Glomerular endothelial cell (primary cell): ENCODE data around the gene MRPL53. TPM values are rescaled to one million over a fixed set of nuclear protein-coding genes. Genes with fewer than 3 reads are reported as not detected.
"Not testable (repeated sequence)": the region's sequence is repeated elsewhere in the genome, so short reads cannot be mapped to it uniquely, and the experiment has no call there.

ENCODE experiments used
- DNase-seq: peaks from one replicate; pipeline ENCODE4 v3.0.0-alpha.2; 2011; ENCODE audit warnings: low read depth, low spot score; ENCODE audit errors: extremely low read depth
- total RNA-seq: library from RNA; depleted of rRNA; stranded (reverse); fragments of >200 nt; gene quantifications from 2 replicates; pipeline ENCODE4 v1.2.3, GENCODE V29; 2015

MRPL53 gene
- total RNA-seq, 1 donor from 2014 or later, result 17.0 TPM

DNA sequence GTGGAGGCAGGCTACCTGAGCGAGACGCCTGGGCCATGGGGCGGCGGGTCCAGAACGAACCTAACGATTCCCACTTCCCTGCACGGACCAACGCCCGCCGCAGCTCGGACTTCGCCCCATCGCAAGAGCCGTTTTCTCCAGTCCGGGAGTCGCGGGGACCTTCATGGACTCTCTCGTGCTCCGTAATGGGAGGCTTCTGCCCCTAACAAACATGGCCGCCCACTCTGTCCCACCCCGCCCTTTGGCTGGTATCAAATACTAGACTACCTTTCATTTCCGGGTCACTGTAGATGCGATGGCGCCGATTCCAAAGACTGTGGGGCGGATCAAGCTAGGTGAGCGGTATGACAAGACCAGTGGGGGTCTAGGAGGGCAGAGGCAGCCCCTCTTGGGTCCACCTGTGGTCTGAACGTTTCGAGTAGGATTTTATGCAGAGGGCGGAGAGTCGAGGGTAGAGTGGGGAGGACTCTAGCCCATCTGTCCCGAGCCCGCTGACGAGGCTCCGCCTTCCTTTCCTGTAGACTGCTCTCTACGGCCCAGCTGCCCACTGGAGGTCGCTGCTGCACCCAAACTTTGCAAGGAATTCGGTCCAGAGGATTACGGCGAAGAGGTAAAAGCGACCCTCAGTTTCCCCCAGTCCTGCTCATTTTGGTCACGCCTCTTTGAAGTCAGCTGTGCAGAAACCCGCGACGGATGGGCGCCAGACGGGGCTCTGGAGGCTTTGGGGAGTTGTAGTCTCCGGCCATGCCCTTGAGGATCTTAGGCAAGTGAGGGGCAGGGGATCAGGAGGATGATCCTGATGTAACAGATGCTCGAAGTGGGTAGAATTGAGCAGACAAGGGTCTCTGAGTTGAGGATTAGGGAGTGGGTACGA is 10.6 kb upstream of the MRPL53 start, which contains the start of the genes CCDC142 and TTC31:
TSS of gene CCDC142 (minus strand) at position 198 of the 874 bp plus-strand sequence. CDS start at position 37, 161 bp downstream.
TSS of gene TTC31 (plus strand) at position 281 of the 874 bp plus-strand sequence. CDS start at position 296, 15 bp downstream.
- peak; percentile 81 for DNase-seq

DNA sequence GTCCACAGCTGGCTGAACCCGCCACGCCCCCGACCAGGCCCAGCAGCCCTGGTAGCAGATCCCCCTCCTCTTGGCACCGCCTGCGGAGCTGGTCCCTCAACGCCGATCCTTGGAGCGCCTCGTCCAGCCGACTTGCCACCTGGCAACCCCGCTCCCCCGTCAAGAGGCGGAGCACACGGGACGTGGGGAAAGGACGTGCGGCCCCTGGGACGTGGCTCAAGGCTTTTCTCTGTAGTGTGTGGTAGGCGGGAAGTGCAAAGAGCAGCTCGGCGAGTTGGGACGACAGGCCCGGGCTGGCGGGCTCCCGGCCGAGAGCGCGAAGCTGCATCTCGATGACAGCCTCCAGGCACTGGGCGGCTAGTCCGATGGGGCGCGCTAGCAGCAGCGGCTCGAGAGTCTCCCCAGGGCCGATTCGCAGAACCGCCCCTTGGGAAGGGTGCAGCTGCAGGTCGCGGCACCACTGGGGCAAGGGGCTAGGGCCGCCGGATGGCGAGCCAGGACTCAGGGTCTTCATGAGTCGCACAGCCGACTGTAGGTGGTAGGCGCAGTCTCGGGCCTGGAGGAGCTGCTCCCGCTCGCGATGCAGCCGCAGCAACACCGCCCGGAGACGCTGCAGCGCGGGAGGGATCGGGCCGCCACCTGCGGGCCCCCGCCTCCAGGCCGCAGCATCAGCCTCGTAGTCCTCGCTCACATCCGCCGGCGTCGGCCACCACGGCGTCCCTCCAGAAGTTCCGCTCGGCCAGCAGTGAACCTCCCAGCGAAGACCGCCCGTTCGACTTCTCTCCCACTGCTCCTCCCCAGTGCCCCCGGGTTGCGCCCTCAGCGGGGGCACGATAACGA is 9.7 kb upstream of the MRPL53 start:
- no peak for DNase-seq

DNA sequence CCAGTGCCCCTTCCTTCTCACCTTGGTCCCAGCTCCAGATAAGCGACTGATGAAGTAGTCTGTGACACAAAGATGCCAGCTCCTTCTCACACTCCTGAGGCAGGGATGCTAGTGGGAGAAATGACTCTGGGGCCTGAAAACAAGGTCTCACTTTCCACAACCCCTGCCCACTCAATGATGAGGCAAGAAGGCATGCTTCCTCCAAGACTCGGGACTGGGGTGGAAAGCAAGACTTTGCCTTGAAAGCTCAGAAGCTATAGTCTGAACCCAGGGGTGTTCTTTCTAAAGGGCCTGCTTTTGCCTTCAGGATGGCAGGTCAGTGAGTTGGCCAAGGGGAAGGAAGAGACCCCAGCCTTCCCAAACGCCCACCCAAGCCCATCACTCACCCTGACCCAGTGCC is 9.0 kb upstream of the MRPL53 start:
- no peak for DNase-seq

DNA sequence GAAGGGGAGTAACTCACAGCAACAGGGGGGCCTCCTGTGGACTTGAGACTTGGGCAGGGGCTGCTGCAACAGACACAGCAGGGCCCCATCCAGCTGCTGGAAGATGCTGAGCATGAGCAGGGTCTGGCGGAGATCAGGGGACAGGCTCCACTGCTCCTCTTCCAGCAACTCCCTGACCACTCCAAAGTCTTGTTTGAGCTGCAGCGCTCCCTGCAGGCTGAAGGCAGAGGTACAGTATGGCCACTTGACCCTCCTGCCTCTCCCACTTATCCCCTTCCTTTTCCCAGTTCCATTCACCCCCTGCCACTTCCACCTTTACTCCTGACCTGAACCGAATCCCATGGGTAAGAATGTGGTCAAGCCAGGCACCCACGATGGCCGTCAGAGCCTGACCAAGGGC is 2.4 kb upstream of the MRPL53 start:
- no peak for DNase-seq

GRCh38 chr2:74474481-74474880 is 2.0 kb upstream of the MRPL53 start:
- no peak for DNase-seq

DNA sequence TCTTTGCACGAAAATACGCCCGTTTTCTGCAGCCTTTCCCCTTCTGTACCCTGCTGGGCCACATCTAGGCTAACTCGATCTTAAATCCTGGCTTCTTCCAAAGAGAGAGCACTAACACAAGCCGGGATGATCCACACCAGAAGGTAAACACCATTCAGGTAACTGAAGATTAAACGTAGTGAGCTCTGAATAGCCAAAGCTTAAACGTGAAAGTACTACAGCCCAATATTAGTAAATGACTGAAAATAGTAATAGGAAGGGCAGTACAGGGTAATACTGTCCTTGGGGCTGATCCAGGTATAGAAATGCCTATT is 422 bp upstream of the MRPL53 start:
- DNase-seq, result no peak

DNA sequence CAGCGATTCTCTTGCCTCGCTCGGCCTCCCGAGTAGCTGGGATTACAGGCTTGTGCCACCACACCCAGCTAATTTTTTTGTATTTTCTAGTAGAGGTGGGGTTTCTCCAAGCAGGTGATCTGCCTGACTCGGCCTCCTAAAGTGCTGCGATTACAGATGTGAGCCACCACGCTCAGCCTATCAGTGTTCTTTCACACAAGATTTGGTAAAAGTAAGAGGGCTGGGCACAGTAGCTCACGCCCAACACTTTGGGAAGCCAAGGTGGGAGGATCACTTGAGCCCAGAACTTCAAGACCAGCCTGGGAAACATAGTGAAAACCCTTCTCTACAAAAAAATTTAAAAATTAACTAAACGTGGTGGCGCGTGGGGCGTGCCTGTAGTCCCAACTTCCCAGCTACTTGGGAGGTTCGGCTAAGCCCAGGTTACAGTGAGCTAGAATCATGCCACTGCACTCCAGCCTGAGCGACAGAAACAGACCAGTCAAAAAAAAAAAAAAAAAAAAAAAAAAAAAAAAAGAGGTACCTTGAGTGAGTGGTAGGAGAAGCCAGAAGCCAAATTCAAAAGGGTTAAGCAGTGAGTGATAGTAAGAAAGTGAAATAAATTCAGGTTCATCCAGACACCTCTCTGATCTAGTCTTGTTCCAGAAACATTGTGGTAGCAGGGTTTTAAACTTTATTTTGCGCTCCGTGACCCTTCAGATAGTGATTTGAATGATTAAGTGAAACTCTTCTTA is 981 bp downstream of the MRPL53 start:
- DNase-seq, result no peak

DNA sequence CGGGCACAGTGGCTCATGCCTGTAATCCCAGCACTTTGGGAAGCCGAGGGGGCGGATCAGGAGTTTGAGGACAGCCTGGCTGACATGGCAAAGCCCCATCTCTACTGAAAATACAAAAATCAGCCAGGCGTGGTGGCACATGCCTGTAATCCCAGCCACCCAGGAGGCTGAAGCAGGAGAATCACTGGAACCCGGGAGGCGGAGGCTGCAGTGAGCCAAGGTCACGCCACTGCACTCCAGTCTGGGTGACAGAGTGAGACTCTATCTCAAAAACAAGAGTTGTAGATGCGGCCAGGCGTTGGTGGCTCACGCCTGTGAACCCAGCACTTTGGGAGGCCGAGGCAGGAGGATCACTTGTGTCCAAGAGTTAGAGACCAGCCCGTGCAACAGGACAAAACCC is 1.7 kb downstream of the MRPL53 start:
- DNase-seq, result not testable (repeated sequence)

DNA sequence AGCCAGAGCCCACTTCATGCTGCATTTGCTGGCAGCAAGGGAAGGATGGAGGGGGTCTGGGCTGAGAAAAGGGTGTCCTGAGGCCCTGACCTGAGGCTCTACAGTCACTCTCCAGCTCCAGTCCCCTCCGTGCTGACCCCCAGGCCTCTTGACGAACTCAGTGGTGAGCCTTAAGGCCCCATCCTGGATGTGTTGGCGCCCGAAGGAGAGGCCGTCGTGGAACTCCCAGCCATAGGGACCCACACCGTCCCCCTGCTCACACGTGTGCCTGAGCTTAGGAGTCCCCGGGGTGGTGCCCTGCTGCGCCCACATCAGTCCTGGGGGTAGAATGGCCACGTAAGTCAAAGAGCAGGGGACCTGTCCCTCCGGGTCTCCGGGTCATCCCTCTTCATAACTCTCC is 8.1 kb downstream of the MRPL53 start:
- no peak for DNase-seq

GRCh38 chr2:74462786-74463105 is 9.7 kb downstream of the MRPL53 start:
- DNase-seq, result no peak

- no peak for DNase-seq
Observed at GRCh38 chr2:74462054-74462785, 10.3 kb downstream of the MRPL53 start.

GRCh38 chr2:74461187-74462053 is 11.1 kb downstream of the MRPL53 start:
- no peak for DNase-seq

DNA sequence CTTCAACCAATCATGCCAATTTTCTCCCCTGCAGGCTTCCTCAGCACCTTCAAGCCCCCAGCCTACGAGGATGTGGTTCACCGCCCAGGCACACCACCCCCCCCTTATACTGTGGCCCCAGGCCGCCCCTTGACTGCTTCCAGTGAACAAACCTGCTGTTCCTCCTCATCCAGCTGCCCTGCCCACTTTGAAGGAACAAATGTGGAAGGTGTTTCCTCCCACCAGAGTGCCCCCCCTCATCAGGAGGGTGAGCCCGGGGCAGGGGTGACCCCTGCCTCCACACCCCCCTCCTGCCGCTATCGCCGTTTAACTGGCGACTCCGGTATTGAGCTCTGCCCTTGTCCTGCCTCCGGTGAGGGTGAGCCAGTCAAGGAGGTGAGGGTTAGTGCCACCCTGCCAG is 12.3 kb downstream of the MRPL53 start:
- DNase-seq, result not testable (repeated sequence)

- DNase-seq, result not testable (repeated sequence)
Observed at GRCh38 chr2:74459503-74460118, 12.9 kb downstream of the MRPL53 start.

GRCh38 chr2:74458938-74459363 is 13.5 kb downstream of the MRPL53 start:
- DNase-seq, result no peak

GRCh38 chr2:74458132-74458937 is 14.1 kb downstream of the MRPL53 start, which contains the start of gene WBP1:
Gene WBP1, plus strand, starts transcription at chr2:74458438. Its CDS starts 165 bp downstream, at chr2:74458603.
- DNase-seq, result peak; percentile 100

DNA sequence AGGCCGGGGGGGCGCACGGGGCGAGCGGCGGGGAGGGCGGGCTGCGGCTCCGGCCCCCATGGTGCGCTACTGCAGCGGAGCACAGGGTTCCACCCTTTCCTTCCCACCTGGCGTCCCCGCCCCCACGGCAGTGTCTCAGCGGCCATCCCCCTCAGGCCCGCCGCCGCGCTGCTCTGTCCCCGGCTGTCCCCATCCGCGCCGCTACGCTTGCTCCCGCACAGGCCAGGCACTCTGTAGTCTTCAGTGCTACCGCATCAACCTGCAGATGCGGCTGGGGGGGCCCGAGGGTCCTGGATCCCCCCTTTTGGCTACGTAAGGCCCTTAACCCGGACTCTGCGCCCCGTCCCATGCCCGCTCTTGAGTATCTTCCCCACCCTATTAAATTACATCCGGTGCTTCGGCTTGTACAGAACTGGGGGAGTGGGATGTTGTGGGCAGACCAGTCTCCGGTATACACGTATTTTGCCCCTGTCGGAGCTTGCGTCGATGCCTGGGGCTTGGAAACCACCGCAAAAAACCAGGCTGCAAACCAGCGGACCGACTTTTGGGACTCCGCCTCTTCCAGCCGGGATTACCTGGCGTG is 14.8 kb downstream of the MRPL53 start:
- no peak for DNase-seq

DNA sequence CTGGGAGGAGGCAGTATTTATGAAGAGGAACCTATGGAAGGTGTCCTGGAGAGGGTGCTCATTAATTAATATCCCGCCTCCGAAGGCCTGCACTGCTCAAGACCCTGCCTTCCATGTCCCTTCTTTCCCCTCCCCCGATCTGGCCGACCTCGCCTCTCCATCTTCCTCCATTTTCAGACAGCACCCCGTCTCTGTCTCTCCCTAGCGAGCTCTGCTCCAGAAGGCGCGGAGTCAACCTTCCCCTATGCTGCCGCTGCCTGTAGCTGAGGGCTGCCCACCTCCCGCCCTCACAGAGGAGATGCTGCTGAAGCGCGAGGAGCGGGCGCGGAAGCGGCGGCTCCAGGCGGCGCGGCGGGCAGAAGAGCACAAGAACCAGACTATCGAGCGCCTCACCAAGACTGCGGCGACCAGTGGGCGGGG is 15.3 kb downstream of the MRPL53 start:
- no peak for DNase-seq
